ENCODE measurements around the gene STK36.

The STK36 gene

GRCh38 chr2:218748741-218749441 lies 77.0 kb downstream of the STK36 start:
- DNase-seq = peak; percentile 39
